NCI-H187 (cell line): ENCODE data around the gene SLC7A1.

ENCODE experiments used
- DNase-seq, 2 experiments: peaks; one replicate each; lab custom pipeline; 2025; lab: John Stamatoyannopoulos, UW

The SLC7A1 gene

DNA sequence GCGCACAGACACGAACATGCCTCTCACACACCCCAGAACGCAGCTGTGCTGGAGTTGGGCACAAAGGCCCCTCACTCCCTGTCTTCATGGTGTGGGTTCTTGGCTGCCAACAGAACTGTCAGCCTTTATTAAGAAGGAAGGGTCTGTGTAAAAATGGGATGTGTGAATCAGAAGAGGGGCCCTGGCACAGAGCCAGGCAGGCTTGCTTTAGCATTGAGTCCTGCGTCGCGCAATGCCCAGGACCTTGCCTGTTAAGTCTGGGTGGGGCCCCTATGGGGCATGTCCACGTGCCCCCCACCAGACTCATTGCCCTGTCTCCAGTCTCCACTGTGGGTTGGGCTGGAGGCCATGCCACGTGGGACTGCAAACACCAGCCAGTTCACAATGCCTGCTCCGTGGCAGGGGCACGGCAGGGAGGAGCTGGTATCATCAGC lies 84.8 kb downstream of the SLC7A1 start:
- DNase-seq = no peak

DNA sequence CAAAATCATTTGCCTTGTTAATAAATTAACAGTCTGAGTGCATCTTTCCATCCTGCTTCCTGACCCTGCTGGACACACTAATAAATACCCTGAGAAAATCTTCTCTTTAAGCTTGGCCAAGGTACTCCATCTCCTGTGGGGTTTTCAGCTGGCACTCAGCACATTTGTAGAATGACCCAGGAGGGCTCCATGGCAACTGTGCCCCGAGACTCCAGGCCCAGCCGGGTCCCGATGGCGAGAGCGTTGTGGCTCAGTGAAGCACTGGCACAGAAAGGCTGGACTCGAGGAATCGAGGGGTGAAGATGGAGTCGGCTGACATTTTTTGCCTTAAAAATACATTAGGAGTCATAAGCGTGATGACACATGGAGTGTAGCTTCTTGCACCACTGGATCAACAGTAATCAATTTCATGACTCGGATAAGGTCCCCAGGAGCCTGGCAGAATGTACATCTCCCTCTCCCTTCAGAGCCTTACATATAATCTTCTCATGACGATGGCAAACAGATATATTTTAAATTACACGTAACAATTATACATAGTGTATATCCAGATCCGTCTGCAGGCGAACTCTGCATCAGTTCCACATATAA lies 85.4 kb downstream of the SLC7A1 start:
- DNase-seq = no peak

DNA sequence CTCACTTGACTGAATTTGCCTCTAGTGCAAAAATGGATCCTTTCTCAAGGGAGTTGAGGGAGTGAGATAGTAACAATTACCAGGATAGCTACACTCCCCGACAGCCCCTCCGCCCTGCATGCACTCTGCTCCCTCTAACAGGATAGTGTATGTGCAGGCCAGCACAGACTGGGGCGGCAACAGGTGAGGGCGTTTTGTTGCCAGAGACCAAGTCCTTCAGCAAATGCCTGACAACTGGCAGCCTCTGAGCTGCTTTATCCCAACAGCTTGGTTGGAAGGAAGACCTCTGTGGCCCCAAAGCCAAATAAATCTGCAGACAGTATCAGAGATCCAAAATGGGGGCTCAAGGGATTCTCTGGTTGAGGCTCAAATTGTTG lies 86.6 kb downstream of the SLC7A1 start:
- no peak for DNase-seq

DNA sequence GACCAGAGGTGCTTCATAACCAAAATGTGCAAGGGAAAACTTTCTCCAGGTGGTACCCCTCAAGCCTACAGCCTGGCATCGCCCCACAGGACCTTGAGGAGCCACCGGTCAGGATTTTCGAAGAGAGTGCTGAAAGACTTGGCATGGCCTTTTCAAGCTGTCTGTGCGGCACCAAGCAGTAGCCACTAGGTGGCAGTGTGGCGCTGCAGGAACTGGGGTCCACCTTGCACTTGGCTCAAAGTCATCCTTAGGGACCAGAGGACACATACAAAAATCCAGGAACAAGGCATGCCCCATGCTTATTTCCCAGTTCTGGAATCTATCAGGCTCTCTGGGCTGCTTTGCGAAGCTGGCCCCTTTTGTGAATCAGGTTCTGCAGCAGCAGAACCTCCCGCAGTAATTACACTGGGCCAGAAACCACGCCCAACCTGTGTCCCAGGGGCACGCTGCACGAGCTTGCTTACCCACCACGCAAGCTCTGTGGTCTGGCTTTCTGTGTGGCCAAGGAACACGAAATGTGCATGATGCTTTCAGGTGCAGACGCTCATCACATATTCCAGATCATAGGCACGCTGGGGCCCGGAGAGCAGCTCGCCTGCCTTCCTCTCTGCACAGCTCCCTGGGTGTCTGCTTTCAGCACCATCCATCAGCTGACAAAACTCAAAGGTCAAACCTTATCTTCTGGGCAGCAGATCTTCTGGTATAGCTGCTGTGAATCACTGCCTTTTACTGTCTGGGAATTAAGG lies 87.2 kb downstream of the SLC7A1 start:
- peak; percentile 51 to 70 for DNase-seq

DNA sequence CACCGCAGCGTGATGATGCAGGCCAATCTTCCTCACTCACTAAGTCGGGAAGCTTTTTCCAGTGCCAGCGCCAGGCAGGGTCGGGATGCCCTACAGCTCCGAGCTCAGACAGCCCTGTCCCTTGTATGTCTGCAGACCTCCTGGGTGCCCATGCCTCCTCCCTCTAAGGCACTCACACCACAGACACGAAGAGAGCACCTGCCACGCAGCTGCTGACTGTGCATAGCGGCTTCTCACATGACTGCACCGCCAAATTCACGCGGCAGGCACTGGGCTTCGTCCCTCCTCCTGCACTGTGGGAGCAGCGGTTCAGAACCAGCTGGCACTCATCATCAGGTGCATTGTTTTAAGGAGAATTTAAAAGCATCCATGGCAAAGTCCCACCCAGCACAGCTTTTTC lies 88.1 kb downstream of the SLC7A1 start:
- DNase-seq = peak; percentile 24 to 52

DNA sequence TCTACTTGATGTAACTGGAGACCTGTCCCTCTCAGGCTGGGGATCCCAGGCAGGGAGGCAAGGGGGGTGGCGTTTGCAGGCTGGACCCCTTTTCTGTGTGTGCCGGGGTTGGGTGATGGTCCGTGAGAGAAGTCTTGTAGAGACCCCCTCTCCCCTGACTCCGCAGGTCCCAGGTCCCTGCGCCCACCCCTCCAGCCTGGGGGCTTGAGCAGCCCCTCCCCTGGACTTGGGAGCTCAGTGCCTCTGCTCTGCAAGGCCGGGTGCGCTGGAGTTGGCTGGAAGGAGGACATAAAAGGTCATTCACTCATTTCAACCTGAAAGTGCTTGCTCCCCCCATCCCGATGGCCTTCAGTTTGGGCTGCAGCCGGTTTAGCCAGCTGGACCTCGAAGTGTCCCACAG lies 89.5 kb downstream of the SLC7A1 start:
- no peak for DNase-seq

DNA sequence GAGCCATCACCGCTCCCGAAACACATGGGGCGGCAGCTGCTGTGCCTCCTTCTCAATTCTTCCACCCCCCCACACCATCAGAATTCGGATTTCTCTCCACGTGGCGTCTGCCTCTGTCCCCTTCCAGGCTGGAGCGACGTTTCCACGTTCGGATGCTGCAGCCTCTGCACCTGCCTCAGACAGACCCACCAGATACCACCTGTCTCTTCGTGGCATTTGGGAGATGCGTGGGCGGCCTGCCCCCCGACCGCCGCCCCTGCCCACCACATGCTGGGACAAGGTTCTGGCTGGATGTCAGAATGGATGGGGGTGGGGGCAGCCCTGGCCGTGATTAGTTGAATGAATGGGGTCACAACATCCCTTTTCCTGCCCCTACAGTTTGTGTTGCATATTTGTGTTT lies 90.0 kb downstream of the SLC7A1 start:
- no peak for DNase-seq

DNA sequence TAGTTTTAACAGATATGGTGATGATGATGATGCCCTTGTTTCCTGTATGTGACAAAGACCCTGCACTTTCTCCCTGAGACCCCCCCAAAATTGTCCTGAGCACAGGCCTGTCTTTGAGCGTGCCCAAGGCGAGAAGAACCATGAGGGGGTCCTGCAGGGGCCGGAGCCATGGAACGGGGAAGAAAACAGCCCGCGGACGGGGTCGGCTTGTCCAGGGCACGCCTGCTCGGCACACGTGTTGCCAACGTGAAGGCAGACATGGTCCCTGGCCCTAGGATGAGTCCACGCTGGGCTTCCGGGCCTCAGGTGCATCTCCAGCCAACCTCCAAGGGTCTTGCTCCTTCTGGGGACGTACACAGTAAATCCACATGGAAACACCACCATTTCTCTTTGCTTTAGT lies 90.8 kb downstream of the SLC7A1 start:
- no peak for DNase-seq

DNA sequence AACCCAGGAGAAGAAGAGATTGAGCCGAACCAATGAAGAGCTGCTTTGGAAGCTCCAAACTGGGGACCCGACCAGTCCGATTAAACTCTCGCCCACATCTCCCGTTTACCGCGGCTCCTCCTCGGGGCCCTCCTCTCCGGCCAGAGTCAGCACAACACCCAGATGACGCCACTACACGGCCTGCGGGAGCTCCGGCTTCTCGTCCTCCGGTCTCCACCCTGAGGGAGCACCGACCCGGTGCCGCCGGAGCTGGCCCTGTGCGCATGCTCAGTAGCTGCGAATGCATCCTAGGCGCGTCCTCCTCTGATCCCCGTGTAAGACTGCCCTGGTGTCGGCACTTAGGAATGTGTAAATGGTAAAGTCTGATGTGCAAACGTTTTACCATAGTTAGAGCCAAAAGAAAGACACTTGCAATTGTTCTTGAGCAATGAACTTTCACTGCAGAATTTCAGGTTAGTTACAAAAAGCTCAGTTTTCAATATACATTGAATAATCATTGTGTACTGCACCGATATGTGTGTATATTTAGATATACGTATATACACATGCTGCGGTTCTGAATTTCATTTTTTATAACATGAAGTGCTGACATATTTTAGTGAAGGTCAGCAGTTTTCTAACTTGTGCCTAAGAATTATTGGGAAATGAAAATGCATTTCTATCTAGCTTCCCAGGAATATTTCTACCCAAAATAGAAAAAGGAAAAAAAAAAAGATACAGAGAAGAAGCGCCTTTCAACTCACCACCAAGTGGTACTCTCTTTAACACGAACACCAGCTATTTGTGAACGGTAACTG lies 92.2 kb downstream of the SLC7A1 start:
- DNase-seq = no peak

DNA sequence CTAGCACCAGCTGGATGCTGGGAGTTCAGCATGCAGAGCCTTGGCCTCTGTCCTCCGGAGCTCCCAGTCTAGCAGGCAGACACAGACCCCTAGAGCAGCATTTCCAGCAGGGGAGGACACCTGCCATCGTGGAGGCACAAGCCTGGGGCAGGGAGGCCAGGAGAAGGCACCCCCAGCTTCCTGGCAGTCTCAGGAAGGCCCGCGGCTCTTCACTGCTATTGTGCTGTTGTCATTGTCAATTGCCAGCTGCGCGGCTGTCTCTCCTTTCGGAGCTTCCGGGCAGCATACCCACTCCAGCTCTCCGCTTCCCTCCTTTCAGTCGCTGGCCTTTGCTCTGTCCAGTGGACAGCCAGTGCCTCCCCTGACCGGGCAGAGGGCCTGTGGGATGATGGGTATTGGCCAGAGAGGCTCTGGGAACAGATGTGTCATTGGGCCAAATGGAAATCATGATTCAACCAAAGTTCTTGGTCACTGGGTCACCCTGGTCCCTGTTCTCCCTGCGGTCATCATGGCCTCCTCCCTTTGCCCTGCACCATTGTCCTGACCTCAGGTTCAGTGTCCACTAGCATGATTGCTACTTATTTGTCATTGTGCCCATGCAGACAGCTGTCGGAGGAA lies 93.0 kb downstream of the SLC7A1 start:
- no peak for DNase-seq

DNA sequence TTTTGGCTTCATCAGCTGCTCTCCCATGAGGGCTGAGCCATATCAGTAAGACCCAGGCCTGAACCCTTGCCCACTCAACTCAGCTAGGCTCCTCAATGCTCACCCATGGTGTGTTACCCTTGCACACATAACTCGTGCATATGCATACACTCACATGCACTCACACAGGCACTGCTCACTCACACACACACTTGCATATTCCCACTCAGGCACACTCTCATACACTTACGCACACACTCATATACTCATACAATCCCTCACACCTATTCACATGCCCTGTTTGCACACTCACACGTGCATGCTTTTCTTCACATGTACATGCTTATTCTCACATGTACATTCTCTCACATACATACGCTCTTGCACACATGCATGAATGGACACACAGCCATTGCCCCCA lies 93.8 kb downstream of the SLC7A1 start:
- no peak for DNase-seq

DNA sequence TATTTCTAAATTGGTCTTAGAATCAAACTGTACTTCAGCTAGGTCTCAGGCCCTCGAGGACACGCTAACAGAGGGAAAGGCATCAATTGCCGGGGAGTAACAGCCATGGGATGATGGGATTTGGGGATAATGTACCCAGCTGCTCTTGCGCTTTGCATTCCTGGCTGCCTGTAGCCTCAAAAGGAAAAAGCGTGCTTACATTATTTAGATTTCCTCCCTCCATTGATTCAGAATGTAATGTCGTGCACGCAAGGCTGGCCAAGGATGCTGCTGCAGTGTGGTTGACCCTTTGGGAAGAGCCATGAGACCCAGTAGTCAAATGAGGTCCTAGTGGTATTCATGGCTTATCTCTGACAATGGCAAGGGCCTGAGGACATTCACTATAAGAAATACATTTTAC lies 95.1 kb downstream of the SLC7A1 start:
- DNase-seq = no peak

DNA sequence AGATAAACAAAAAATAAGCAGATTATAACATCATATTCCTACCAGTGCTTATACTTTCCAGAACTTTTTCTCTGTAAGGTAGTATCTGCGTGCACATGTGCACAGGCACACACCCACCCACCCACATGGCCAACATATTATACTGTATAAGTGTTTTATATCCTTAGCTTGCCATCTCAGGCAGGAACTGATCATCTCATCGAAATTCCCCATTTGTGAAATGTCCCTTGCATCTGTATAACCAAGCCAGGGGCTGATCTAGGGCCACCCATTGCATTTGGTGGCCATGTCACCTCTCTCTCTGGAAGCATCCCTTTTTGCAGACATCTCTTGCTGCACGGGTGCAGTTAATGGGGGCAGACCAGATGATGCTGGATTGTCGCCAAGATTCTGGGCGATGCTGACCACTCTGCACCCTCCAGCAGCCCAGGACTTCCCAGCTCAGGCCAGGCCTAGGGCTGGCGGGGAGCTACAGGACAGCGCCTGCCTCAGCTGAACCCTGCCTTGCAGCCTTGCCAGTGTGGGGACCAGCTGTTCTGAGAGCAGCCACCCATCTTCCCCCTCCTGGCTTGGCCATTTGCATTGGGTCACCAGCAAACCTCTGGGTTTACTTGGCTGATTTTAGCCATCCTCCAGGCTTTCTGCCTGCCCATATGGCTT lies 95.9 kb downstream of the SLC7A1 start:
- no peak for DNase-seq

DNA sequence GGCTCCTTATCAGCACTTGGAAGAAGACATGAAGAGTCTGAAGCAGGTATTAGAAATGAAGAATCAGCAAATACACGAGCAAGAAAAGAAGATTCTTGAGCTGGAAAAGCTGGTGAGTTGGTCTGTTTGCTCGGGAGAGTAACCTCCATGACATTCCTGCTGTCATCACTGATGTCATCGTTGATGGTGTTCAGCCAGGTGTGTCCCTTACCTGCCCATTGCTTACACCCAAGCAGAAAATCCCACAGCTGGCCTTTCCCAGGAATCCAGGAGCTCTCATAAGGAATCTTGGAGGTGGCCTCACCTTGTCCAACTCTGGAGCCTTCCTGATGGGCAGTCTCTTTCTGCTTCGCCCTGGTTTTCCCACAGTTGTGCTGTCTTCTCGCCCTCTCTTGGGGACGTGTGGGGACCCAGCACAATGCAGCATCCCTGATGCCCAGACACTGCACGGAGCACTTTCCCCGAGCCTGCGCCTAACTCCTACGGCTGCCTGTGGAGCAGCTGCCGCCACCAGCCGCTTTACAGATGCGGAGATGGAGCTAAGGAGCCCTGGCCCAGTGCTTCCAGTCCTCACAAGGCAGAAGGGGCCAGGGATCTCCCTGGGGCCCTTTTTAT lies 97.0 kb downstream of the SLC7A1 start:
- no peak for DNase-seq

DNA sequence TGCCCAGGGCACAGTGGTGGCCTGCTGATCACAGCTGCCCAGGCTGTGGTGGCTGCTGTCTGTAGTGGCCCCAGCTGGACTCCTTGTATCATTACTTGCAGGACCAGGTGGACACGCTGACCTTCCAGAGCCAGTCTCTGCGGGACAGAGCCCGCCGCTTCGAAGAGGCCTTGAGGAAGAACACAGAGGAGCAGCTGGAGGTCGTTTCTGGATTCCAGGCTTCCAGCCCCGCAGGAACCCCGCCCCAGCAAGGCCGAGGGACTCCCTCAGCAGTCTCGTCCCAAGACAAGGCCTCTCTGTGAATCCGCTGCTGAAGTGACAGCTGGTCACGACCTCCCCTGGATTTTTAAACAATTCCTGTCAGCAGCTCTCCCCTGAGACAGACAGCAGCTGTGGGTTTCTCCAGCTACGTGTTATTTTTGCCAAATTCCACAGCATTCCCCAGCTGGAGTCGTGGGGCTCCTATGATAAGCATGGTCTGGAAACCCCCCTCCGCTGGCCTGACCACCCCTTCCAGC lies 98.3 kb downstream of the SLC7A1 start:
- no peak for DNase-seq

DNA sequence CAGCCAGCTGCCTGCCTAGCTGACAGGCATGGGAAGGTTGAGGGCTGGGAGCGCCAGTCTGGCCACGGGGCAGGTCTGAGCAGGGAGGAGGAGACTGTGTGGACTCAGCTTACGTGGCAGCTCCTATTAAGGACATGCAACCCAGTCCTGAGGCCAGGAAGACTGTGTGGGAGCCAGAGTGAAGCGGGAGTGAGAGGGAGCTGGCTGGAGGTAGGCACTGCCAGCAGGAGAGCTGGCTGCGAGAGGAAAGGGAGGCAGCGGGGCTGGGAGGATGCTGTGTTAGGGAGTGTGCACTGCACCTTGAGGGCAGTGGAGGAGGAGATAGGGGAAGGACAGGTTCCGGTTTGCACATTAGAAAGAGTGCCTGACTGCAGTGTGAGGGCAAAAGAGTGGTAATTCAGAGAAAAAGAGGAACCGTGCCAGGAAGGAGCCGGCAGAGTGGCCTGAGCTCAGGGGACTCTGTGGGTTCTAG lies 99.2 kb downstream of the SLC7A1 start:
- DNase-seq = no peak

DNA sequence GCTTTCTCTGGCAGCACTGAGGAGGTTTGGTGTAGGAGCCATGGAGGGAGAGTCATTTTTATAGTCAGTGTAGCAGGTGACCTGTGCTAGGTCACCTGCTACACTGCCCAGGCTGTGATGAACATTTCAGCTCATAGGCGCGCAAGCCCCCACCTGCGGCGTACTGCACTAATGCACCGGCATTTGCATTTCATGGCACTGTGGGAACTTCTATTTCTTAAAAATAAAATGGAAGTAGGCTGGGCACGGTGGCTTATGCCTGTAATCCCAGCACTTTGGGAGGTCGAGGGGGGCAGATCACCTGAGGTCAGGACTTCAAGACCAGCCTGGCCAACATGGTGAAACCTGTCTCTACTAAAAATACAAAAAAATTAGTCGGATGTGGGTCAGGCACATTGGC lies 101.0 kb downstream of the SLC7A1 start:
- DNase-seq = no peak

DNA sequence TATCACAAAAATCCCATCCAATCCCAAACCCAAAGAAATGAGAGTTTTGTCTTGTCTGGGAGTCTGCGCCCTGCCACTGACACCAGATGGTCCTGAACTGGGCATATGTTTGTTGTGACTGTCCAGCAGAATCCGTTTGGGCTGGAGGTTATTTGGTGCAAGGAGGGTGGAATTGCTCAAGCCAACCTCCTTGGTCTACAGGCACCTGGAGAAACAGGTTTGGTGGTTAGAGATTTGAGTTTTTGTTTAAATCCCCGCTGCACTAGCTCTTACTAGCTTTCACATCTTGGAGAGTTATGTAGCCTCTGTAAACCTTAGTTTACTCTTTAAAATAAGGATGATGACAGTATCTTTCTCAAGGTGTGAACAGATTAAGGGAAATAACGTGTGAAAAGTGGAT lies 101.7 kb downstream of the SLC7A1 start:
- DNase-seq = no peak

DNA sequence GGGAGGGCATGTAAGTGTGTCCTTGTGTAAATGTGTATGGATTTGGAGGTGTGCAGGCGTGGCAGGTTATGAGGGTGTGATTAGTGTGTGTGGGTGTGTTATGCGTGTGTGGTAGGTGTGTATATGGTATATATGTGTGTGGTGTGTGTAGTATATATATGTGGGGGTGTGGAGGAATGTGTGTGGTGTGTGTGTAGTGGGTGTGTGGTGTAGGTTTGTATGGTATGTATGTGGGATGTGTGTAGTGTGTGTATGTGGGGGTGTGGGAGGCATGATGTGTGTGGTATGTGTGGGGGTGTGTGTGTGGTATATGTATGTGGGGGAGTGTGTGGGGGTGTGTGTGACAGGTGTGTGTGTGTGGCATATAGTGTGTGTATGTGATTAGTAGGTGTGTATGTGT lies 104.2 kb downstream of the SLC7A1 start:
- no peak for DNase-seq

DNA sequence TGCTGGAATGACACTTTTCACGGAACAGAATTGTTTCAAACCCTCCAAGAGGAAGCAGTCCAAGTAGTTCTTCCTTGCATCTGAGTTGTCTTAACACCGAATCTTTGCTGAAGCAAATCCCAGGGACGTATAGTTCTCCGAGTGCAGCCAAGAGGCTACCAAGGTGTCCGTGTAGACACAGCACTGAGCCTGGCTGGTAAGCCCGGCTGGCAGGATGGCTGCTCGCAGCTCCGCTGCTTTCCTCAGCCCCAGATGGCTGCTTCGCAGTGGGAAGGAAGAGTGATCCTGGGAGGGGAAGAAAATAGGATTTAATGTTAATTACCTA lies 105.0 kb downstream of the SLC7A1 start:
- DNase-seq = no peak
